Esophagus muscularis mucosa (tissue), 4 donors: ENCODE data around the gene SMARCE1. TPM values are rescaled to one million over a fixed set of nuclear protein-coding genes. Genes with fewer than 3 reads are reported as not detected.

Source experiments
- DNase-seq: peaks from one replicate; pipeline ENCODE4 v3.0.0-alpha.2; 2017; ENCODE audit errors: extremely low spot score
- H3K27ac ChIP-seq, 4 donors: fragments of 200-600 bp; sonication (generic); replicated peaks in 1 of 4; 1 replicate in 3 of 4; 2 replicates in 1 of 4; pipeline ENCODE4 v1.5.1; 2016 to 2019; ENCODE audit warnings: mild to moderate bottlenecking in 1 of 4
- H3K27me3 ChIP-seq, 4 donors: fragments of 200-600 bp; sonication (generic); one replicate each; pipeline versions ENCODE4 v1.5.1 to v1.6.0; 2016 to 2019
- H3K36me3 ChIP-seq, 4 donors: fragments of 200-600 bp; sonication (generic); one replicate each; pipeline ENCODE4 v1.5.1; 2016 to 2019
- H3K4me1 ChIP-seq, 4 donors: fragments of 200-600 bp; sonication (generic); one replicate each; pipeline ENCODE4 v1.5.1; 2016 to 2019
- H3K4me3 ChIP-seq, 4 donors: fragments of 200-600 bp; sonication (generic); 1 replicate in 2 of 4; 2 replicates in 2 of 4; pipeline ENCODE4 v1.5.1; 2016 to 2019; ENCODE audit warnings: mild to moderate bottlenecking in 4 of 4, moderate library complexity in 1 of 4
- H3K9me3 ChIP-seq, 4 donors: fragments of 200-600 bp; sonication (generic); 1 replicate in 3 of 4; 2 replicates in 1 of 4; pipeline ENCODE4 v1.5.1; 2016 to 2019
- CTCF ChIP-seq, 3 experiments: fragments of 200-600 bp in 2 of 3; fragments of 450-650 bp in 1 of 3; sonication (generic) in 2 of 3; IDR thresholded peaks; one replicate each; pipeline ENCODE4 v1.5.1; 2017 to 2019; ENCODE audit warnings: antibody characterized with exemption in 3 of 3, mild to moderate bottlenecking in 2 of 3, moderate library complexity in 1 of 3
- EP300 ChIP-seq: sonication (generic); formaldehyde crosslinking; IDR thresholded peaks from one replicate; pipeline ENCODE4 v1.6.1; 2017; ENCODE audit warnings: antibody characterized with exemption
- POLR2A ChIP-seq: fragments of 450-650 bp; IDR thresholded peaks from one replicate; pipeline ENCODE4 v1.6.1; 2017; ENCODE audit warnings: antibody characterized with exemption, moderate library complexity, mild to moderate bottlenecking, low read depth
- POLR2AphosphoS5 ChIP-seq, 2 donors: sonication (generic); formaldehyde crosslinking; IDR thresholded peaks; one replicate each; pipeline ENCODE4 v1.6.1; 2017; ENCODE audit warnings: antibody characterized with exemption in 2 of 2
- WGBS: methylation state at CpG from one replicate; pipeline ENCODE4 v1.1.5; 2018; 5-methylcytosine and 5-hydroxymethylcytosine counted together
- intact Hi-C: fragments of 100-400 bp; cut with DNase I; formaldehyde crosslinking; loops from one replicate; pipeline ENCODE4 v1.15.1; 2023
- total RNA-seq, 4 donors: library from RNA; depleted of rRNA; stranded (reverse); fragments of >200 nt; gene quantifications; one replicate each; pipeline versions ENCODE4 v1.1.0 to v1.2.1, GENCODE V29; 2016

Gene SMARCE1
- total RNA-seq, 4 donors from 2014 or later: 86.8 to 112 (median 102) TPM

GRCh38 chr17:40615068-40615840, 32.4 kb downstream of the SMARCE1 start:
- Histone ChIP-seq H3K27me3 (peaks cover 0 to 72% (median 6%) of the 10 kb centered on the region in 4 donors), H3K4me1 (peaks cover 3 to 22% (median 18%) of the 10 kb centered on the region in 4 donors), H3K36me3 (no peaks in the 10 kb centered on the region), H3K27ac (peak overlapping the region in 1 of 4 donors; percentile 10), H3K4me3 (no peak overlapping the region), H3K9me3 (no peaks in the 10 kb centered on the region)
- WGBS: 57% methylated on average over 7 of the region's 7 CpGs
- intact Hi-C loops: no loop called here
- peak; percentile 88 for DNase-seq
- peak in 2 of 3 experiments; percentile 23 to 29 for TF ChIP-seq CTCF (IDR thresholded peaks at IDR 0.05)
- TF ChIP-seq EP300: no peak
- TF ChIP-seq POLR2AphosphoS5 (IDR thresholded peaks at IDR 0.05): no peak
- no peak for TF ChIP-seq POLR2A

- H3K36me3 ChIP-seq: no peaks in the 10 kb centered on the region
- H3K9me3 ChIP-seq: no peaks in the 10 kb centered on the region
- TF ChIP-seq CTCF (IDR thresholded peaks at IDR 0.05) (no peak), EP300 (no peak), POLR2AphosphoS5 (IDR thresholded peaks at IDR 0.05) (no peak), POLR2A (no peak)
- H3K4me1 ChIP-seq: peaks cover under 1 to 15% (median 12%) of the 10 kb centered on the region in 4 donors
- no peak overlapping the region for H3K27ac ChIP-seq
- intact Hi-C loops: no loop called here
- no peak overlapping the region for H3K4me3 ChIP-seq
- peaks cover 0 to 67% (median 4%) of the 10 kb centered on the region in 4 donors for H3K27me3 ChIP-seq
- DNase-seq: no peak
- 80% methylated on average over 13 of the region's 13 CpGs for WGBS
Measured at GRCh38 chr17:40614431-40615067, 33.1 kb downstream of the SMARCE1 start.

GRCh38 chr17:40613467-40614154, 34.0 kb downstream of the SMARCE1 start:
- Histone ChIP-seq H3K36me3 (no peaks in the 10 kb centered on the region), H3K4me3 (no peak overlapping the region), H3K4me1 (peaks cover 0 to 11% (median 9%) of the 10 kb centered on the region in 4 donors), H3K27me3 (peaks cover 0 to 58% (median 0%) of the 10 kb centered on the region in 4 donors), H3K9me3 (no peaks in the 10 kb centered on the region), H3K27ac (no peak overlapping the region)
- TF ChIP-seq EP300: no peak
- WGBS: 83% methylated on average over 5 of the region's 5 CpGs
- no peak for DNase-seq
- intact Hi-C loops: no loop called here

- peak; percentile 78 for DNase-seq
- no peak overlapping the region for H3K27ac ChIP-seq
Measured at GRCh38 chr17:40612599-40613244, 34.9 kb downstream of the SMARCE1 start.

More at GRCh38 chr17:40612599-40613244, 34.9 kb downstream of the SMARCE1 start:
- intact Hi-C loops: no loop called here
- 77% methylated on average over 11 of the region's 11 CpGs for WGBS
- Histone ChIP-seq H3K4me3 (no peak overlapping the region), H3K27me3 (peaks cover 0 to 54% (median 0%) of the 10 kb centered on the region in 4 donors), H3K36me3 (no peaks in the 10 kb centered on the region), H3K4me1 (peaks cover 0 to 11% (median 9%) of the 10 kb centered on the region in 4 donors), H3K9me3 (no peaks in the 10 kb centered on the region)
- no peak for TF ChIP-seq EP300
- no peak for TF ChIP-seq POLR2A
- TF ChIP-seq POLR2AphosphoS5 (IDR thresholded peaks at IDR 0.05): no peak
- no peak for TF ChIP-seq CTCF (IDR thresholded peaks at IDR 0.05)
